GM04504 (cell line): ENCODE results near the gene BLOC1S6.

Source experiments
- DNase-seq: peaks from one replicate; pipeline ENCODE4 v3.0.0-alpha.2; 2012; ENCODE audit warnings: low read depth

Gene BLOC1S6

GRCh38 chr15:45587095-45587862, at the start of gene BLOC1S6:
Gene BLOC1S6 (plus strand): TSS chr15:45587379. CDS start chr15:45587444, 65 bp downstream.
- DNase-seq = peak; percentile 74

GRCh38 chr15:45539680-45540079, 47.5 kb upstream of the BLOC1S6 start:
- no peak for DNase-seq

GRCh38 chr15:45540531-45540930, 46.6 kb upstream of the BLOC1S6 start:
- DNase-seq = no peak

GRCh38 chr15:45543051-45543450, 44.1 kb upstream of the BLOC1S6 start:
- no peak for DNase-seq

GRCh38 chr15:45544266-45545023, 42.7 kb upstream of the BLOC1S6 start:
- DNase-seq = no peak

GRCh38 chr15:45546789-45547188, 40.4 kb upstream of the BLOC1S6 start:
- no peak for DNase-seq

GRCh38 chr15:45548753-45549520, 38.2 kb upstream of the BLOC1S6 start:
- no peak for DNase-seq

GRCh38 chr15:45549541-45550220, 37.5 kb upstream of the BLOC1S6 start:
- DNase-seq = peak; percentile 63

GRCh38 chr15:45550436-45550835, 36.7 kb upstream of the BLOC1S6 start:
- no peak for DNase-seq

GRCh38 chr15:45551676-45552075, 35.5 kb upstream of the BLOC1S6 start:
- DNase-seq = no peak

GRCh38 chr15:45555934-45556608, 31.1 kb upstream of the BLOC1S6 start:
- no peak for DNase-seq

GRCh38 chr15:45572617-45573016, 14.6 kb upstream of the BLOC1S6 start:
- DNase-seq = no peak

- DNase-seq = no peak
These were observed 13.1 kb upstream of the BLOC1S6 start for GRCh38 chr15:45573961-45574629.

GRCh38 chr15:45581919-45582318, 5.3 kb upstream of the BLOC1S6 start:
- DNase-seq = no peak

GRCh38 chr15:45583731-45584639, 3.2 kb upstream of the BLOC1S6 start:
- DNase-seq = no peak

GRCh38 chr15:45585069-45585791, 1.9 kb upstream of the BLOC1S6 start:
- DNase-seq = no peak

- DNase-seq = no peak
These were observed 1.1 kb upstream of the BLOC1S6 start for GRCh38 chr15:45586125-45586524.

- DNase-seq = no peak
These were observed 531 bp upstream of the BLOC1S6 start for GRCh38 chr15:45586601-45587094.

- no peak for DNase-seq
These were observed 638 bp downstream of the BLOC1S6 start for GRCh38 chr15:45587863-45588170.
